Hippocampal formation (tissue), 2 donors: ENCODE measurements around the gene APOBEC2.

Experiments used
- DNase-seq, 2 donors: peaks; one replicate each; lab custom pipeline; 2025; lab: John Stamatoyannopoulos, UW

Gene APOBEC2

DNA sequence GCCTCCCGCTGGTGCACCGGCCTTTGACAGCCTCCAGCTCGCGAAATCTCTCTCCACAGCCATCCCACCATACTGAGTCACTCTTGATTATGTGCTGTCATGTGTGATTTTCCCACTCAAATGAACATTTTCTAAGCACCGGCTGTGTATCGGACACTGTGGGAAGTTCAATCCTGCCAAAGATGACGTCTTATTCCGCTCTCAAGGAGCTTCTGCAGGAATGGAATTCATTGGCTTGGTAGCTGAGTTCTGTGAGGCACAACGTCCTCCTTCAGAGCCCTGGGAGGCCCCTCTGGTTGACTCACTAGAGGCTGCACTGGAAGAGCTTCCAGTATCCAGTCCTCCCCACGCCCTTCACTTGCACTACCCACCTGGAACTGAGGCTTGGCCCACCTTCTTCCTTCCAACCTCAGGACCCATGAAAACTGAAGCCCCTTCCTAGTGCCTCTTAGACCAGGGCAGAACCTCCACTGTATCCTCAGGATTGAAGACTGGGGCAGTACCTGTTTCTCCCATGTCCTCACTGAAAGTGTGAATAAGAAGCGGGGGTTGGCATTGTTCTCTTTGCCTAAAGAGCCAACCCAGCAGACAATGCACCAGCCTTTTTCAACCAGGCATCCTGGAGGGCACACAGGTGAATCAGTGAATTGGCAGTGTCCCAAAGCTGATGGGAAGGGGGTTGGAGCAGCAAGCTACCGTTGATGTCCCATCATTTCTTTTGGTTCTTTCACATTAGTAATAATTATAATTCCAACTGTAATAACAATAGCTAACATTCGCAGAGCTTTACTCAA, 15.7 kb upstream of the APOBEC2 start:
- DNase-seq: no peak

DNA sequence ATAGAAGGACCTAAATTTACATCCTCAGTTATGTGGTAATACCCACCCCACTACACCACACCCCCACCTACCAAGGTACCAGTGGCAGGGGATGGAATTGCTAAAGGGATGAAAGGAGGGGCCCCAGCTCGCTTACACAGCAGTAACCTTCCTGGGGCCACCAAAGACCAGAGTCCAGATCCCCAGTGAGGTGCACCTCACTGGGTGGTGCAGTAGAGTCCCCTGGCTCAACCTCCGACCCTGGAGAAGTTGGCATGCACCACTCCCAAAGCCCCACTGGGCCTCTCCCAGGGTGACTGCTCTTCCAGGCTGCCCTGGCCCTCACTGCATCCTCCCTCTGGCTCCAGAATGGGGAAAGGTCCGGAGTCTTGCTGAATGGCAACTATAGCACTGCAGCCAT, 14.8 kb upstream of the APOBEC2 start:
- no peak for DNase-seq

DNA sequence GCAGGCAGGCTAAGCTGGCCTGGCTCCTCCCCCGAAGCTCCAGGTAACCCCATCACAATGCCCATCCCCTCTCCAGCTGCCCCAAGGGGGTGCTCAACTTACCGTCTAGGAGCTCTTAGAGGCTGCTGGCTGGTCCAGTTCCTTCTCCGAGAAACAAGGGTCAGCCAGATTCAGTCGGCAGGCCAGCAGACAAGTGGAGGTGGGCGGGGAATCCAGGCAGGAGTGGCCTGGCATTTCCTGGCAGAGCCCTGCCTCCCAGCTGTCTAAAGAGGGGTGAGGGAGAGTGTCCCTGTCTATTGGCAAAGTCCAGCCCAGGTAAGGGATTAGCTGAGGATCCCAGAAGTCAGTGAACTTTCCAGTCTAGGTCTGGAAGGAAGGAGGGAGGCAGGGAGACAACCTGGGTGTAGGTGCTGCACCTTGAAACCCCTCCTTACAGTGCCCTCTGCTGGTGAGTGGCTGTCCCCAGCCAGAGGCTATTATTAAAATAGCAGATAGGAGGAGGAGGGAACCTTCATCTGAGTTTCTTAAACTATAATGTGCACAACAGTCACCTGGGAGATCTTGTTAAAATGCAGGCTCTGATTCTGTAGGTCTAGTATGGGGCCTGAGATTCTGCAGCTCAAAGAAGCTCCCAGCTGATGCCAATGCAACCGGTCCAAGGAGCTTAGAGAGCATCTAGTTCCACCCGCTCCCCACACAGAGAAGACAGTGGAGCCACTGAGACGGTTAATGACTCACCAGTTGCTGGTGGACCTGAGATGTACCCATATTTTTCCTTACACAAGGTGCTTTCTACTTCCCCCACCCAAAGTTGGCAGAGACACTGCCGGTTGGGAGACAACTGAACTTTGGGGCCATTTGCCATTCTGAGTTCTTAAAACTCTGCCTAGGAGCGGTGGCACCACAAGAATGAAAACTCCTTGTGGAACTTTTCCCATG, 13.7 kb upstream of the APOBEC2 start, which contains the start of gene UNC5CL:
UNC5CL (minus strand) TSS at position 162 of the 939 bp plus-strand sequence. CDS start 4,147 bp downstream, outside the sequence.
- no peak for DNase-seq

- DNase-seq: no peak
Measured at GRCh38 chr6:41040101-41040939, 12.7 kb upstream of the APOBEC2 start.

GRCh38 chr6:41040940-41041536, 12.0 kb upstream of the APOBEC2 start:
- no peak for DNase-seq

DNA sequence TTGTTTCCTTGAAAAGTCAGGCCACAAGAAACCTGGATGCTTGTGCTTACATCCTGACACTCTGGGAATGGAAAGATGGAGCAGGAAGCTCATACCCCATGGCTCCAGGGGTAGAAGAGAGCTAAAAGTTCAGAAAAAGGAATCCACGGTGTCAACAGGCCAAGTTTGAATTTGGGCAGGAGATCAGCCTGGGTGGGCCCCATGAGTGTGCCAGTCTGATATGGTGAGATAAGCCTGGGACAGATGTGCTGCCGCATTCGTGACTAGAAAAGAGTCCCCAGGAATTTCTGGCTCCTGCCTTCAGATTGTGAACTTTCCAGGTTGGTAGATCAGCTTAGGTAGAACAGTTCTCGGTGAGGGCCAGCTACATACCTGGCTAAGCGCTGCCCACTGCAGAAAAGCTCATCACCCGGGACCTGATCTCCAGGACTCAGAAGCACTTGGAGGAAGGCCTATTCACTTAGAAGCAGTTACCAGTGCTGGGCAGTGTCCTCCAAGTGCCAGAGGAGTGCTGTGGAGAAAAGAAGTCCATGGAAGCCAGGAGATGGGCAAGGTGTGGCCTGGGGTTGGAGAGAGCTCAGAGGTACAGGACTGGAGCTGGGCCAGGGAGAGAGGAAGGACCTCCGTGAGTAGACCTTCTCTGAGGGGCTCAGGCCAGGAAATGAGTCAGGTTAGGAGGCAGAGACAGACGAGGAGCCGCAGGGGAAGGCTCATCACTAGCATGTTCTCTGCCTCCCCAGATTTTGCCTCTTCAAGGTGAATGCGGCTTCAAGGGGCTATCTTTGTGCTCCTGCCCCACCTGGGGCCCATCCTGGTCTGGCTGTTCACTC, 10.6 kb upstream of the APOBEC2 start, which contains the start of gene TSPO2:
TSPO2 (plus strand) TSS at position 242 of the 830 bp plus-strand sequence; CDS start at position 761, 519 bp downstream.
- DNase-seq: no peak

GRCh38 chr6:41043151-41043550, 9.9 kb upstream of the APOBEC2 start:
- no peak for DNase-seq

DNA sequence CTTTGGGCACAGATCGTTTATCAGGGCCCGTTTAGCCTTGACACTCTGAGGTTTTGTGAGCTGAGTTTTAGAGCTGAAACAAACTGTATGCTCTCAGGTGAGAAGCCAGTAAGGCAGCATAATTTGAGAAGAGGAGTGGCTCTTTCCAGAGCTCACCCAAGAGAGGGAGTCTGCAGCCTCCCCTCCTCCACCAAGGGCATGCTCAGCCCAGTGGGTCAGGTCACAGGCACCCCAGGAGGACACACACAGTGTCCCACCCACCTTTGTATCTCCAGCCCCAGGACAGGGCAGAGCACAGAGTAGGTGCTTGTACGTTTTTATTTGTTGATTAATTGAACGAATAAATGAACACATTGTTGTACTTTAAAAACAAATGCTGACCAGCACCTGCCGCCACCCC, 7.3 kb upstream of the APOBEC2 start:
- no peak for DNase-seq

GRCh38 chr6:41046084-41046483, 6.9 kb upstream of the APOBEC2 start:
- no peak for DNase-seq

DNA sequence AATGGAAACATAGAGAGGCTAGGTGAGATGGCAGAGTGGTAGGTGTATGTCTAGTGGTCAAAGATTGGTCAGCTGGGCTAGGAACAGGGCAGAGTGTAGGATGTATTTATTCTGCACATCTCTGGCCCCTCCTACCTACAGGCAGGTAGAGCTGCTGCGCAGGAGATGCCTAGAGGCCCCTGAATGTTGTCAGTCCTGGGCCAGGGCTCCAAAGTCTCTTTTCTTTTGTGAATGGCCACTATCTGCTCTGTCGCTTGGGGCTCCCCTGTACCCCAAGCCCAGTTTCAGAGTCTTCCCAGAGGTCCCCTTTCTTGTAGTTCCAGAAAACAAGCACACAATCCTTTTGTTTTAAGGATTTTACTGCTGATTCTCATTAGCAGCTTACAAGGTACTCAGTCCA, 5.7 kb upstream of the APOBEC2 start:
- DNase-seq: no peak

DNA sequence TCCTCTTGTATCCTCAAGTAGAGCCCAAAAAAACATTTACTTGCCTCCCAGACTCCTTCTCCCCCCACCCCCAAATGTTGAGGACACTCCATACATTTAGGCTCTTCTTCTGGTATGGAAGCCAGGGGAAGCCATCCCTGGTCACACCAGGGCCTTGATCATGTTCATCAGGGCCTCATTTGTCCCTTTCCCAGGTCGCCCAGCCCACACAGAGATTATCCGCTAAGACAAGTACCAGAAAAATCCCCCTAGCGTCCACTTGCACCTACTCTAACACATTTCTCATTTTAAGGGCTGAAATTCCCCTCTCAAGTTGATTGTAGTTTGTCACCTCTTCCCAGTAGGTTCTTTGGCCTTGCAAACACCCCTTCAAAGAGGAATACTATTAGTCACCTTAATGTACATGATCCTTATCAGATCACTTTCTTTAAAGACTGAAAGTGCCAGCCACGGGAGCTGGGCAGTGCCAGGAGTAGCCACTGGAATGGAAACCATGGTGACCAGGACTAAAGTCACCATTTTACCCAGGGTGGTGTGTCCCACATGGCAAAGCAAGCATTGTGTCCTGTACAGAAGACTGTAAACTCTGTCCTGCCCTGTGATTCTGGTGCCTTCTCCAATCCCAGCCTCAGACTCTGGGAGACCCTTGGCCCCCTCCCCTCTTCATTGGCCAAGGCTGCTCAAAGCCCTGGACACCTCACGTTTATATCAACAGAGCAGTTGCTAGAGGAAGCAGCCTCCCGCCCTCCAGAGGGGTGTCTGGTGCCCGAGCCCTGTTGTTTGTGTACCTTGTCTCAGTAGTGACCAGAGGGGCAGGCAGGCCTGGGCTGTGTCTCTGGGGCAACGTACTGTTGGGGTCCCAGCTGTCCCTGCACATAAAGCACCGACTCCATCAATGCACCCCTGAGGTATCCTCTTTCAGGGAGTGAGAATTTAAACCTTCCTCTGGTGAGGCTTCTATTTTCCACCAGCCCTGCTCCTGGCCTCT, 5.0 kb upstream of the APOBEC2 start:
- DNase-seq: no peak

GRCh38 chr6:41049521-41049920, 3.5 kb upstream of the APOBEC2 start:
- no peak for DNase-seq

GRCh38 chr6:41049955-41050354, 3.0 kb upstream of the APOBEC2 start:
- no peak for DNase-seq

GRCh38 chr6:41050536-41050935, 2.5 kb upstream of the APOBEC2 start:
- DNase-seq: no peak

- DNase-seq: no peak
Measured at GRCh38 chr6:41051873-41052272, 1.1 kb upstream of the APOBEC2 start.

- DNase-seq: no peak
Measured at GRCh38 chr6:41054511-41054910, 1.5 kb downstream of the APOBEC2 start.

DNA sequence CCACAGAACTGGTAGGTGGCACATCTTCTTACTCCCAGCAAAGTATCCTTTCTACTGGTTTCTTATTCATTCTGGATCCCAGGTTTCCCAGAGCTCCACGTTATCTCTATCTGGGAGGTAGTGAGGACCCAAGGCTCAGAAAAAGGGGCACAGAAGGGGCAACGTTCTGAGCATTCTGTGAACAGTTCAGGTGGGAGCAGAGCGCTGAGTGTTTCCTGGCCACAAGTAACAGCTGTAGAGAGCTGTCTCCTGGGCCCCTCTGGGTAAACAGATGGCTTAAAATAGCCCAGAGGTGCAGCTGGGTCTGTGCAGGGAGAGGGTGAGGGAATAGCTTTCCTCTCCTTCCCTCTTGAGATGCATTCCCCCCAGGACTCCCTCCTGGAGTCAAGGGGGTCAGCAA, 2.1 kb downstream of the APOBEC2 start:
- no peak for DNase-seq

DNA sequence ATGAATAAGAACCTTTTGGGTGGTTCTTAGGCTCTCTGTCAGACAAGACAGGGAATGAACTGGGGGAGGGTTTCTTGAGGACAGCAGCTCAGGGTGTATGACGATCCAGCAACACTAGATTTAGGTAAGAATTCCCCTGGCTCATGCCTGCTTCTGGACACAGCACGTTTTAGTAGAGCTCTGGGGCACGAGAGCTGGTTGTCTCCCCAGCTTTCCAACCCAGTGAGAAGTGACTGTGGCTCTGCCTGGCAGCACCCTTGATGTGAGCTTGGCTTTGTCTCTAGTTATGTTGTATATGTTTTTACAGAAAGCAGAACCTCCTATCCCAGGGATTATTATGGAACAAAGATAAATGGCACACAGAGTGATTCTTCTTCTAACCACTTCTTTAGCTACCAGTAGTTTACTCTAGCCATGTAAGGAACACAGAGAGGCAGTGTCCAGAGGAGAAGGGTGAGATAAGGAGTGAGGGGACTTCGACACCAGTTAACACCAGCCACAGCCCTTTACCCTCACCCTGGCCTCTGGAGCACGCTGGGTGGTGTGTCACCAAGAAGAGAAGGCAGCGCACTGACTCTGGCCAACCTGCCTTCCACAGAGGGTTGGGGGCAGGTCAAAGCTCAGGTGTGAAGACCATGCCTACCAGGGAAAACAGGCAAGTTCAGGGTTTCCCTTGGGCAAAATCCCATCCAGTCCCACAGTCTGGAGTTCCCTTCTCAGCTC, 3.9 kb downstream of the APOBEC2 start:
- DNase-seq: no peak

- DNase-seq: no peak
Measured at GRCh38 chr6:41058783-41059181, 5.8 kb downstream of the APOBEC2 start.
